Neural crest cell (in vitro differentiated cells): Measurements from ENCODE around the gene SYTL1. TPM values are rescaled to one million over a fixed set of nuclear protein-coding genes. Genes with fewer than 3 reads are reported as not detected.

Experiments used
- DNase-seq: peaks from one replicate; pipeline ENCODE4 v3.0.0; 2021; ENCODE audit warnings: low read depth, mixed read lengths, low spot score
- H3K27ac Mint-ChIP-seq: one replicate; pipeline ENCODE4 v1.8.0; 2021; ENCODE audit warnings: mild to moderate bottlenecking, mixed read lengths; ENCODE audit not compliant: unreplicated experiment
- H3K27me3 Mint-ChIP-seq: 2 replicates; pipeline ENCODE4 v1.8.0; 2021; ENCODE audit warnings: low read depth, mild to moderate bottlenecking, mixed read lengths
- H3K36me3 Mint-ChIP-seq: 2 replicates; pipeline ENCODE4 v1.8.0; 2021; ENCODE audit warnings: low read depth, mild to moderate bottlenecking, mixed read lengths
- H3K4me1 Mint-ChIP-seq: 2 replicates; pipeline ENCODE4 v1.8.0; 2021; ENCODE audit warnings: mixed read lengths
- H3K4me3 Mint-ChIP-seq: one replicate; pipeline ENCODE4 v1.8.0; 2021; ENCODE audit warnings: mild to moderate bottlenecking, mixed read lengths
- H3K9me3 Mint-ChIP-seq: 2 replicates; pipeline ENCODE4 v1.8.0; 2021; ENCODE audit warnings: mixed read lengths
- total RNA-seq: library from RNA; stranded (reverse); gene quantifications from 2 replicates; pipeline ENCODE4 v1.2.1, GENCODE V29; 2021
- TF ChIP-seq, protein P1 (sequence below): fragments of 200-600 bp; sonication (generic); conservative IDR thresholded peaks from 2 replicates; pipeline ENCODE4 v1.5.0; 2021; ENCODE audit warnings: antibody characterized with exemption, mild to moderate bottlenecking

The SYTL1 gene
- total RNA-seq, 1 donor from 2014 or later, result 0.72 TPM

DNA sequence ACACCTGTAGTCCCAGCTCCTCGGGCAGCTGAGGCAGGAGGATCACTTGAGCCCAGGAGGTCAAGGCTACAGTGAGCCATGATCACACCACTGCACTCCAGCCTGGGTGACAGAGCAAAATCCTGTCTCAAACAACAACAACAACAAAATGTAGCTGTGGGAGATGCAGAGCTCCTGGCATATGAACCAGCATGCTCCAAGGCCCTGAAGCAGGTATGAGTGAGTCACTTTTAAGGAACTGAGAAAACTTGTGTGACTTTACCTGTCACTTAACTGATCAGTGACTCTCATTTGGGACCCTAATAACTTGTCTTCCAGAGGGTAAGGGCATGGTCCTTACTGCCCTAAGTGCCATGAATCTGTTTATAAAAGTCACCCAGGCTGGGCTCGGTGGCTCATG, 39.2 kb upstream of the SYTL1 start:
- Mint-ChIP-seq H3K4me3 (no peak overlapping the region), H3K27ac (no peak overlapping the region), H3K36me3 (no peaks in the 10 kb centered on the region), H3K27me3 (no peaks in the 10 kb centered on the region), H3K4me1 (peaks cover 25% of the 10 kb centered on the region), H3K9me3 (no peaks in the 10 kb centered on the region)
- TF ChIP-seq, protein P1, sequence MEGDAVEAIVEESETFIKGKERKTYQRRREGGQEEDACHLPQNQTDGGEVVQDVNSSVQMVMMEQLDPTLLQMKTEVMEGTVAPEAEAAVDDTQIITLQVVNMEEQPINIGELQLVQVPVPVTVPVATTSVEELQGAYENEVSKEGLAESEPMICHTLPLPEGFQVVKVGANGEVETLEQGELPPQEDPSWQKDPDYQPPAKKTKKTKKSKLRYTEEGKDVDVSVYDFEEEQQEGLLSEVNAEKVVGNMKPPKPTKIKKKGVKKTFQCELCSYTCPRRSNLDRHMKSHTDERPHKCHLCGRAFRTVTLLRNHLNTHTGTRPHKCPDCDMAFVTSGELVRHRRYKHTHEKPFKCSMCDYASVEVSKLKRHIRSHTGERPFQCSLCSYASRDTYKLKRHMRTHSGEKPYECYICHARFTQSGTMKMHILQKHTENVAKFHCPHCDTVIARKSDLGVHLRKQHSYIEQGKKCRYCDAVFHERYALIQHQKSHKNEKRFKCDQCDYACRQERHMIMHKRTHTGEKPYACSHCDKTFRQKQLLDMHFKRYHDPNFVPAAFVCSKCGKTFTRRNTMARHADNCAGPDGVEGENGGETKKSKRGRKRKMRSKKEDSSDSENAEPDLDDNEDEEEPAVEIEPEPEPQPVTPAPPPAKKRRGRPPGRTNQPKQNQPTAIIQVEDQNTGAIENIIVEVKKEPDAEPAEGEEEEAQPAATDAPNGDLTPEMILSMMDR, result no peak
- no peak for DNase-seq

DNA sequence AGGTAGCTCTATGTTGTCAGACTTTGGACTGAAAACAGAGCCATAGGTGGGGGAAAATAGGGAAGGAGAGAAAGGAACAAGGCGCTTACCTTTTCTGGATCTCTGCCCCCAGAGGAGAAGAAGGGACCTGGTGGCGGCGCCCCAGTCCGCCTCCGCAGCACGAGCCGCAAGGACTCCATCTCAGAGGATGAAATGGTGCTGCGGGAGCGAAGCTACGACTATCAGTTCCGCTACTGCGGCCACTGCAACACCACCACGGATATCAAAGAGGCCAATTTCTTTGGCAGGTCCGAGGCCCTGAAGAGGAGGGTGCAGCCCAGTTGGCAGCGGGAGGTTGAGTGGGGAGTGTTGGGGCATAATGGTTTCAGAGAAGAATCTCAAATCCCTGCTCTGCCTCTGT, 38.3 kb upstream of the SYTL1 start:
- no peak for DNase-seq
- TF ChIP-seq, protein P1, result no peak
- Mint-ChIP-seq H3K27me3 (no peaks in the 10 kb centered on the region), H3K27ac (no peak overlapping the region), H3K9me3 (no peaks in the 10 kb centered on the region), H3K4me3 (no peak overlapping the region), H3K36me3 (no peaks in the 10 kb centered on the region), H3K4me1 (peaks cover 31% of the 10 kb centered on the region)

DNA sequence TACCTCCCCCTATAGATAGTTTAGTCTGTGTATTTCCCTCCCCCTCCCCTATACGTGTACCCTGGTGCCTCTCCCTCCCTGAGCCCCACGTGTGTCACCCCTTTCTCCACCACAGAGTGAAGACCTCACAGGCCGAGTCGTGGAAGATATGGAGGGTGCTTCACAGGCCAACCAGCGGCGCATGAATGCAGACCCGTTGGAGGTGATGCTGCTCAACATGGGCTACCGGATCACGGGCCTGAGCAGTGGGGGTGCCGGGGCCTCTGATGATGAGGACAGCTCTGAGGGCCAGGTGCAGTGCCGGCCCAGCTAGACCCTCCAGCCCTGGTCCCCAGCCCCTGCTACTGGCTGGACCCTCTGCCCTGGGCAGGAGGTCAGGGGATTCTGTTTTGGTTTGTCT, 35.8 kb upstream of the SYTL1 start:
- TF ChIP-seq, protein P1, result no peak
- peaks cover 14% of the 10 kb centered on the region for H3K4me1 Mint-ChIP-seq
- no peak overlapping the region for H3K4me3 Mint-ChIP-seq
- no peaks in the 10 kb centered on the region for H3K9me3 Mint-ChIP-seq
- no peaks in the 10 kb centered on the region for H3K36me3 Mint-ChIP-seq
- H3K27me3 Mint-ChIP-seq, result no peaks in the 10 kb centered on the region
- H3K27ac Mint-ChIP-seq, result peak overlapping the region; percentile 83
- DNase-seq, result no peak

DNA sequence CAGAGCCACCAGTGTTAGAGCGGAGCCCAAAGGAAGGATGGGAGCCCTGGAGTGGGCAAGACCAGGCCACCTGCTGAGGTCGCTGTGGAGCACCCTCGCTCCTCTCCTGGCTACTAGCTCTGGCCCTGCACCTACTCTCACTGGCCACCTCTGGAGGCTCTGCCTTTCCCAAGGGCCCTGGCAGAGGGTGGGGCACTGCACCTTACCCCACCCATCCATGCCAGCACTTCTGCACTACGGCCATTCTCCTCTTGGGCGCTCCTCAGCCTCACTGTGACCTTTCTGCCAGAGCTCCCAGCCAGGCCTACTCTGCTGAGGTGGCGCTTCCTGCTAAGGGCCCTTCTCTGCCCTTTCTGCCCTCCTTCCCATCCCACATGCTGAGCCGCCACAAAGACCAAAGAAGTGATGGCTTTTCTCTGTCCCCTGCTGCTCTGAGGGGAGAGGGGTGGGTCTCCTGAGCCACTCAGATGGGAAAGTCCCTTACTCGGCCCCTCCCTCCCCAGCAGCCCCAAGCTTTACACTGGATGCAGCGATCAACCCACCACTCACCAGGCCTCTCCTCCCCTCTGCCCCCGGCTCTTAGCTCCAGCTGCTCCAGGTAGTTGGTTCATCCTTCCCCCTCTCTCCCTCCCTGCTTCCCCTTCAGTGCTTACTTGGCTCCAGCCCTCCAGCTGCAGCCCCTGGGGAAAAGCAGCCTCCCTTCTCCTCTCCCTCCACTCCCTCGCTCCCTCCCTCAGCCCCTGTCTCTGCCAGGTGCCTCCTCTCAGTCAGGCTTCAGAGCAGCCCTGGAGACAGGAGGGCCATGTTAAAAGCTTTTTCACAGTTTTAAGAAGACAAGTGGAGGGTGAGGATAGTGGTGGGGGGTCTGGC, 34.7 kb upstream of the SYTL1 start:
- no peak overlapping the region for H3K4me3 Mint-ChIP-seq
- TF ChIP-seq, protein P1, result peak; percentile 32
- H3K27ac Mint-ChIP-seq, result peak overlapping the region; percentile 60

GRCh38 chr1:27307874-27308598, 33.8 kb upstream of the SYTL1 start:
- no peak for DNase-seq
- Mint-ChIP-seq H3K4me1 (peaks cover 12% of the 10 kb centered on the region), H3K27me3 (no peaks in the 10 kb centered on the region), H3K9me3 (no peaks in the 10 kb centered on the region), H3K4me3 (no peak overlapping the region), H3K36me3 (no peaks in the 10 kb centered on the region), H3K27ac (peak overlapping the region; percentile 83)
- TF ChIP-seq, protein P1, result no peak

More for the DNA sequence above, 34.7 kb upstream of the SYTL1 start:
- Mint-ChIP-seq H3K36me3 (no peaks in the 10 kb centered on the region), H3K27me3 (no peaks in the 10 kb centered on the region), H3K9me3 (no peaks in the 10 kb centered on the region), H3K4me1 (peaks cover 12% of the 10 kb centered on the region)
- no peak for DNase-seq
